Type B pancreatic cell (in vitro differentiated cells): ENCODE results near the gene TMEM269. TPM values are rescaled to one million over a fixed set of nuclear protein-coding genes. Genes with fewer than 3 reads are reported as not detected.

Experiments
- DNase-seq: peaks from one replicate; pipeline ENCODE4 v3.0.0; 2021; ENCODE audit warnings: mixed read lengths; ENCODE audit not compliant: unreplicated experiment; ENCODE audit errors: extremely low spot score
- H3K27ac Mint-ChIP-seq: 2 replicates; pipeline ENCODE4 v1.8.0; 2021; ENCODE audit warnings: mild to moderate bottlenecking, mixed read lengths
- H3K27me3 Mint-ChIP-seq: 2 replicates; pipeline ENCODE4 v1.8.0; 2021; ENCODE audit warnings: mixed read lengths
- H3K36me3 Mint-ChIP-seq: 2 replicates; pipeline ENCODE4 v1.8.0; 2021; ENCODE audit warnings: mixed read lengths
- H3K4me1 Mint-ChIP-seq: one replicate; pipeline ENCODE4 v1.8.0; 2021; ENCODE audit warnings: mixed read lengths; ENCODE audit not compliant: unreplicated experiment
- H3K4me3 Mint-ChIP-seq: 2 replicates; pipeline ENCODE4 v1.8.0; 2021; ENCODE audit warnings: mild to moderate bottlenecking, mixed read lengths
- H3K9me3 Mint-ChIP-seq: 2 replicates; pipeline ENCODE4 v1.8.0; 2021; ENCODE audit warnings: mixed read lengths
- CTCF ChIP-seq: fragments of 200-600 bp; sonication (generic); conservative IDR thresholded peaks from 2 replicates; pipeline ENCODE4 v1.5.0; 2021; ENCODE audit warnings: antibody characterized with exemption, mild to moderate bottlenecking
- total RNA-seq: library from RNA; stranded (reverse); gene quantifications from 2 replicates; pipeline ENCODE4 v1.2.1, GENCODE V29; 2021; ENCODE audit warnings: low replicate concordance

Gene TMEM269
- total RNA-seq, 1 donor from 2014 or later, result 0.41 TPM

GRCh38 chr1:42773420-42773819, 11.4 kb upstream of the TMEM269 start:
- TF ChIP-seq CTCF, result no peak
- Mint-ChIP-seq H3K27me3 (no peaks in the 10 kb centered on the region), H3K36me3 (peaks cover 26% of the 10 kb centered on the region), H3K4me1 (peaks cover 8% of the 10 kb centered on the region), H3K4me3 (no peak overlapping the region), H3K9me3 (no peaks in the 10 kb centered on the region), H3K27ac (no peak overlapping the region)
- DNase-seq, result no peak

- peaks cover 5% of the 10 kb centered on the region for H3K4me1 Mint-ChIP-seq
- H3K27ac Mint-ChIP-seq, result no peak overlapping the region
- no peak for DNase-seq
- TF ChIP-seq CTCF, result no peak
- H3K27me3 Mint-ChIP-seq, result no peaks in the 10 kb centered on the region
- no peak overlapping the region for H3K4me3 Mint-ChIP-seq
- no peaks in the 10 kb centered on the region for H3K9me3 Mint-ChIP-seq
- peaks cover 36% of the 10 kb centered on the region for H3K36me3 Mint-ChIP-seq
These were observed 9.8 kb upstream of the TMEM269 start for GRCh38 chr1:42774928-42775526.

- no peak for TF ChIP-seq CTCF
- Mint-ChIP-seq H3K27me3 (no peaks in the 10 kb centered on the region), H3K27ac (no peak overlapping the region), H3K4me1 (no peaks in the 10 kb centered on the region), H3K9me3 (no peaks in the 10 kb centered on the region), H3K36me3 (peaks cover 45% of the 10 kb centered on the region), H3K4me3 (no peak overlapping the region)
- no peak for DNase-seq
These were observed 8.3 kb upstream of the TMEM269 start for GRCh38 chr1:42776502-42776901.

- no peak for DNase-seq
- Mint-ChIP-seq H3K9me3 (no peaks in the 10 kb centered on the region), H3K27ac (no peak overlapping the region), H3K36me3 (peaks cover 49% of the 10 kb centered on the region), H3K27me3 (no peaks in the 10 kb centered on the region), H3K4me3 (no peak overlapping the region), H3K4me1 (no peaks in the 10 kb centered on the region)
- TF ChIP-seq CTCF, result peak; percentile 79
These were observed 6.9 kb upstream of the TMEM269 start for GRCh38 chr1:42777852-42778251.

GRCh38 chr1:42779725-42780124, 5.1 kb upstream of the TMEM269 start:
- TF ChIP-seq CTCF, result no peak
- H3K27me3 Mint-ChIP-seq, result no peaks in the 10 kb centered on the region
- no peak overlapping the region for H3K4me3 Mint-ChIP-seq
- H3K27ac Mint-ChIP-seq, result no peak overlapping the region
- no peaks in the 10 kb centered on the region for H3K4me1 Mint-ChIP-seq
- no peak for DNase-seq
- no peaks in the 10 kb centered on the region for H3K9me3 Mint-ChIP-seq
- peaks cover 51% of the 10 kb centered on the region for H3K36me3 Mint-ChIP-seq

- Mint-ChIP-seq H3K4me1 (no peaks in the 10 kb centered on the region), H3K9me3 (no peaks in the 10 kb centered on the region), H3K27me3 (no peaks in the 10 kb centered on the region), H3K4me3 (no peak overlapping the region), H3K27ac (no peak overlapping the region), H3K36me3 (peaks cover 46% of the 10 kb centered on the region)
- no peak for TF ChIP-seq CTCF
- no peak for DNase-seq
These were observed 4.6 kb upstream of the TMEM269 start for GRCh38 chr1:42780176-42780575.
